Sigmoid colon (tissue), 4 donors: ENCODE results near the gene POLE.

Experiments used
- EP300 ChIP-seq, 4 donors: sonication (generic); formaldehyde crosslinking; IDR thresholded peaks; one replicate each; pipeline ENCODE4 v1.6.1; 2017; ENCODE audit warnings: antibody characterized with exemption in 4 of 4
- POLR2A ChIP-seq, 2 donors: fragments of 450-650 bp; IDR thresholded peaks; one replicate each; pipeline ENCODE4 v1.6.1; 2016; ENCODE audit warnings: antibody characterized with exemption in 2 of 2, mild to moderate bottlenecking in 2 of 2, moderate library complexity in 2 of 2
- POLR2AphosphoS5 ChIP-seq, 4 donors: sonication (generic); formaldehyde crosslinking; IDR thresholded peaks; one replicate each; pipeline ENCODE4 v1.6.1; 2017; ENCODE audit warnings: antibody characterized with exemption in 4 of 4
- TF ChIP-seq, protein P1 (sequence below), 4 experiments: fragments of 450-650 bp in 3 of 4; fragments of 200-600 bp in 1 of 4; IDR thresholded peaks; one replicate each; pipeline ENCODE4 v1.5.1; 2016 to 2019; ENCODE audit warnings: antibody characterized with exemption in 4 of 4, mild to moderate bottlenecking in 3 of 4, moderate library complexity in 2 of 4

- no peak for TF ChIP-seq POLR2AphosphoS5 (IDR thresholded peaks at IDR 0.05)
- TF ChIP-seq POLR2A (IDR thresholded peaks at IDR 0.05) = no peak
- TF ChIP-seq, protein P1, sequence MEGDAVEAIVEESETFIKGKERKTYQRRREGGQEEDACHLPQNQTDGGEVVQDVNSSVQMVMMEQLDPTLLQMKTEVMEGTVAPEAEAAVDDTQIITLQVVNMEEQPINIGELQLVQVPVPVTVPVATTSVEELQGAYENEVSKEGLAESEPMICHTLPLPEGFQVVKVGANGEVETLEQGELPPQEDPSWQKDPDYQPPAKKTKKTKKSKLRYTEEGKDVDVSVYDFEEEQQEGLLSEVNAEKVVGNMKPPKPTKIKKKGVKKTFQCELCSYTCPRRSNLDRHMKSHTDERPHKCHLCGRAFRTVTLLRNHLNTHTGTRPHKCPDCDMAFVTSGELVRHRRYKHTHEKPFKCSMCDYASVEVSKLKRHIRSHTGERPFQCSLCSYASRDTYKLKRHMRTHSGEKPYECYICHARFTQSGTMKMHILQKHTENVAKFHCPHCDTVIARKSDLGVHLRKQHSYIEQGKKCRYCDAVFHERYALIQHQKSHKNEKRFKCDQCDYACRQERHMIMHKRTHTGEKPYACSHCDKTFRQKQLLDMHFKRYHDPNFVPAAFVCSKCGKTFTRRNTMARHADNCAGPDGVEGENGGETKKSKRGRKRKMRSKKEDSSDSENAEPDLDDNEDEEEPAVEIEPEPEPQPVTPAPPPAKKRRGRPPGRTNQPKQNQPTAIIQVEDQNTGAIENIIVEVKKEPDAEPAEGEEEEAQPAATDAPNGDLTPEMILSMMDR (IDR thresholded peaks at IDR 0.05) = peak in 3 of 4 experiments; percentile 12 to 52 (median 48)
- no peak for TF ChIP-seq EP300 (IDR thresholded peaks at IDR 0.05)
Observed at GRCh38 chr12:132638541-132639408, 48.4 kb downstream of the POLE start.
